Colonic mucosa (tissue), 4 donors: ENCODE results near the gene GLI3. TPM values are rescaled to one million over a fixed set of nuclear protein-coding genes. Genes with fewer than 3 reads are reported as not detected.

Source experiments
- DNase-seq: peaks from one replicate; pipeline ENCODE4 v3.0.0-alpha.2; 2020
- H3K27ac ChIP-seq: fragments of 200-600 bp; one replicate; pipeline ENCODE4 v1.8.0; 2021
- H3K27me3 ChIP-seq: fragments of 200-600 bp; one replicate; pipeline ENCODE4 v1.8.0; 2021
- H3K36me3 ChIP-seq: fragments of 200-600 bp; one replicate; pipeline ENCODE4 v1.8.0; 2021
- H3K4me1 ChIP-seq: fragments of 200-600 bp; one replicate; pipeline ENCODE4 v1.8.0; 2021; ENCODE audit warnings: mild to moderate bottlenecking
- H3K4me3 ChIP-seq: fragments of 200-600 bp; one replicate; pipeline ENCODE4 v1.8.0; 2021
- H3K9ac ChIP-seq, 2 donors: one replicate each; pipeline ENCODE4 v1.7.0; 2013; ENCODE audit warnings: control low read depth in 2 of 2, low read depth in 2 of 2, low read length in 2 of 2
- H3K9me3 ChIP-seq: fragments of 200-600 bp; one replicate; pipeline ENCODE4 v1.8.0; 2021
- intact Hi-C: fragments of 100-400 bp; cut with DNase I; formaldehyde crosslinking; loops from one replicate; pipeline ENCODE4 v1.14.1; 2022
- total RNA-seq, 2 donors: library from RNA; stranded (reverse); fragmentation: NEBNext Ultra II Directional in 1 of 2; extraction: Animal tissue kit (Norgen Biotek cat#: 25700) in 1 of 2; gene quantifications; one replicate each; pipeline ENCODE4 v1.2.1, GENCODE V29; 2021
- TF ChIP-seq, protein P1 (sequence below): fragments of 200-600 bp; IDR thresholded peaks from one replicate; pipeline ENCODE4 v1.8.0; 2022; ENCODE audit warnings: antibody characterized with exemption, mild to moderate bottlenecking
- donor health status: healthy.
- donor health status: DM: no; HTN: no; CAD: no.
- donor health status: DM: no; HTN: no; CAD: no.

The GLI3 gene
- total RNA-seq, 2 donors from 2014 or later, result 1.8 to 8.0 TPM

DNA sequence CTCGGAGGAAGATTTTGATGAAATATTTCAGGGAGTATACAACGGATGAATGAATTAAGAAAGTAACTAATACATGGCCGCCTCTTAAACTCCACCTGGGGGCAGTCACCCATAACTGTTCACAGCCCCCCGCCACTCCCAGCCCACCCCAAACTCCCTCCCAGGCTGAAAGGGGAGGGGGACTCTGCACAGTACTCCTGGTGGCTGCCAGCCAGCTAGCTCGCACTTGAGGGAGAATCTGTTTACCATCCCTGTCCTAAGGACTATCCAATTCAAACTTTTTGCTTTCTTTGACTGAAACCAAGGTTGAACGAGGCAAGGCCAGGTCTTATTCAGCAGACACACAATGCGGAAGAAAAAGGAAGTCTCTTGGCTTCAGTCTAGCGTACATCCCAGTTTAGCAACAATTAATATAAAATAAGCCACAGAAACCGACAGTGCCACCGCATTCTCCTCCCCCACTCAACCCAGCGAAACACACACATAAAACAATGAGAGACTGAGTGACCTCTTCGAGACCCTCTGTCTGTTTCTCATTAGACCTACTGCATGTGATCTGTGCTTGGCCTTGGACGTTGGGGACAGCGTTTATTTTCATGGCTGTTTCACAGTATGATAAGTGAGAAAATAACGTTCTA is 219.5 kb downstream of the GLI3 start:
- TF ChIP-seq, protein P1, sequence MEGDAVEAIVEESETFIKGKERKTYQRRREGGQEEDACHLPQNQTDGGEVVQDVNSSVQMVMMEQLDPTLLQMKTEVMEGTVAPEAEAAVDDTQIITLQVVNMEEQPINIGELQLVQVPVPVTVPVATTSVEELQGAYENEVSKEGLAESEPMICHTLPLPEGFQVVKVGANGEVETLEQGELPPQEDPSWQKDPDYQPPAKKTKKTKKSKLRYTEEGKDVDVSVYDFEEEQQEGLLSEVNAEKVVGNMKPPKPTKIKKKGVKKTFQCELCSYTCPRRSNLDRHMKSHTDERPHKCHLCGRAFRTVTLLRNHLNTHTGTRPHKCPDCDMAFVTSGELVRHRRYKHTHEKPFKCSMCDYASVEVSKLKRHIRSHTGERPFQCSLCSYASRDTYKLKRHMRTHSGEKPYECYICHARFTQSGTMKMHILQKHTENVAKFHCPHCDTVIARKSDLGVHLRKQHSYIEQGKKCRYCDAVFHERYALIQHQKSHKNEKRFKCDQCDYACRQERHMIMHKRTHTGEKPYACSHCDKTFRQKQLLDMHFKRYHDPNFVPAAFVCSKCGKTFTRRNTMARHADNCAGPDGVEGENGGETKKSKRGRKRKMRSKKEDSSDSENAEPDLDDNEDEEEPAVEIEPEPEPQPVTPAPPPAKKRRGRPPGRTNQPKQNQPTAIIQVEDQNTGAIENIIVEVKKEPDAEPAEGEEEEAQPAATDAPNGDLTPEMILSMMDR, result no peak
- H3K4me1 ChIP-seq, result no peaks in the 10 kb centered on the region
- no peak overlapping the region for H3K27ac ChIP-seq
- intact Hi-C loops, result no loop called here
- no peaks in the 10 kb centered on the region for H3K27me3 ChIP-seq
- no peaks in the 10 kb centered on the region for H3K36me3 ChIP-seq
- H3K9ac ChIP-seq, result no peak overlapping the region
- H3K9me3 ChIP-seq, result no peaks in the 10 kb centered on the region
- no peak for DNase-seq
- no peak overlapping the region for H3K4me3 ChIP-seq

DNA sequence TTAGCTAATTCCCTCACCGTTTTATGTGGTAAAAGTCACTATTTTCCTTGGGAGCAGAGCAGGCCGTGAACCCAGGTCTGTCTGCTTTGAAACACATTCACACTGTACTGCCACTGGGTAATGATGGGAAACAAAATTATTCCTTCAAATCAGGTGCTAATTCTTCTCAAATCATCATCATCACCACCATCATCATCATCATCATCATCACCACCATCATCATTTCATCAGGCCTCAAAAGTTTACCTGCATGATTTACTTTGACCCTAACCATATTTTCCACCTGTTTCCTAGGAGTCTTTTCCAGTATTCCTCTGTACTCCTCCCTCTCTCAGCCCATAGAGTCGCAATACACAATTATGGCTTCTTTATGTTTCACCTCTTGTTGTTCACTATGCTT is 220.5 kb downstream of the GLI3 start:
- Histone ChIP-seq H3K4me3 (no peak overlapping the region), H3K9me3 (no peaks in the 10 kb centered on the region), H3K27me3 (no peaks in the 10 kb centered on the region), H3K9ac (no peak overlapping the region), H3K4me1 (no peaks in the 10 kb centered on the region), H3K27ac (no peak overlapping the region), H3K36me3 (no peaks in the 10 kb centered on the region)
- intact Hi-C loops, result no loop called here
- DNase-seq, result no peak
- TF ChIP-seq, protein P1, result no peak

DNA sequence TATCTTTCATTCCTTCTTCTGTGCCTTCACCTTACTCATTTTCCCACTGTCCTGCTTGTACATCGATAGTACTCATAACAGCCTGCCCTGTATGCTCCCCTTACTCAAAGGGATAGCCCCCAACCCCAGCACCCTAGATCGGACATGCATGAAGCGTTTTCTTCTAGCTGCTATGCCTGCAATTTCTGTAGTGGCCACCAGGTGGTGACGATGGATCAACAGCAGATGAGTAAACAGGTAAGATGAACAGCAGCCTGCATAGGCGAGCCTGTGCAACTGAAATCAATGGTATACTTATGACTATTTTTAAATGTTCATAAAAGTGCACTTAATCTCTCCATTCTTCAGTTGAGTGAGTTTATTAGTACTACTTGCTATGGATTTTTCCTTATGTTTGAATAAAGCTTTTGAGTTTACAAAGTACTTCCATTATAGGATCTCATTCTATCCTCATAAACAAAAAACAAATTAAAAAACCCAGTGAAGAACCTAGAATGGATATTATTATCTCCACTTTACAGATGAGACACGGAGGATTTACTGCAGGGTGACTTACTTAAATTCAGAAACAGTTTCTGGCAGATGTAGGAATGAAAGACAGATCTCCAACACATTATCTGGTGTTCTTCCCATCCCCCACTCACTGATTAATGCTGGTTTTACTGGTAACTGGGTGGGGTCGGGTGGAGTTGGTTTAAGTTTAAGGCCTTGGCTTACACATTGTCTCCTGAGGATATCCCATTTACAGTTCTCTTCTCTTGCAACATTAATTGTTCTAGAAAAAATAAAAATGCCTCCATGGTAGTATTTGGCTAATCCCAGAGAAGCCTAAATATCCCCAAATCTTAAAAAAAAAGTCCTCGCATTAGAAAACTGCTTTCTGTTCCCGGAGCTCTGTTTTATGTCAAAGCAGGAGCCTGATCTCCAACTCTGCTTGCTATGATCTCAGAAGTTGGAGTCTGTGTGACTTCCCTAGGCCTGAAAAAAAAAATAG is 222.1 kb downstream of the GLI3 start:
- intact Hi-C loops, result no loop called here

DNA sequence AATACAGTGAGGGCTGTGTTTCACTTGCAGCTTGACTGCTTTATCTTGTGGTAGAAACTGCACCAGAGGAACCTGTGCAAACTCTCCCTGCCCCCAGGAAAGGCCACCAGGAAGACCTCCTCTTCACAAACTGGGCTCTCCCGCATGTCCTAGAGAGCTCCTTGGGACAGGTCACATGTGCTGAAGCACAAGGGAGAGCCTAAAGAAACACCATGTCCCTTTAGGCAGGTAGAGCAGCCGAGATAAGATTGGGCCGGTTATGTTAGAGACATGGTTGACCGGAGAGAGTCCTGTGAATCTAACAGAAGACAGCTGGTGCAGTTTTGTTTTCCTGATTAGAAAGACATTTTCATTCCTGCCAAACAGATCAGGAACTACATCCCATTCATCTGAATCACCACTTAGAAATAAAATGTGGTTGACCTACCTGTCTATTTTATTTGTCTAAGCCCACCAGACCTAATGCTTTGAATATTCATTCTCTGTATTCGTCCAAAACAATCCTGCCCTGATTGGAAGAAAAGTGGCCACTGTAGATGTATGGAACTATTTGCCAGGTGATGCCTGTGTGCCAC is 224.1 kb downstream of the GLI3 start:
- intact Hi-C loops, result no loop called here
- Histone ChIP-seq H3K4me1 (no peaks in the 10 kb centered on the region), H3K4me3 (no peak overlapping the region), H3K27me3 (no peaks in the 10 kb centered on the region), H3K9me3 (no peaks in the 10 kb centered on the region), H3K36me3 (no peaks in the 10 kb centered on the region), H3K9ac (no peak overlapping the region), H3K27ac (no peak overlapping the region)
- TF ChIP-seq, protein P1, result no peak
- no peak for DNase-seq

More for the DNA sequence above, 222.1 kb downstream of the GLI3 start:
- no peaks in the 10 kb centered on the region for H3K27me3 ChIP-seq
- no peaks in the 10 kb centered on the region for H3K36me3 ChIP-seq
- H3K4me1 ChIP-seq, result no peaks in the 10 kb centered on the region
- no peak overlapping the region for H3K27ac ChIP-seq
- no peak overlapping the region for H3K4me3 ChIP-seq
- H3K9ac ChIP-seq, result no peak overlapping the region
- H3K9me3 ChIP-seq, result no peaks in the 10 kb centered on the region
- TF ChIP-seq, protein P1, result peak; percentile 71
- peak; percentile 70 for DNase-seq

DNA sequence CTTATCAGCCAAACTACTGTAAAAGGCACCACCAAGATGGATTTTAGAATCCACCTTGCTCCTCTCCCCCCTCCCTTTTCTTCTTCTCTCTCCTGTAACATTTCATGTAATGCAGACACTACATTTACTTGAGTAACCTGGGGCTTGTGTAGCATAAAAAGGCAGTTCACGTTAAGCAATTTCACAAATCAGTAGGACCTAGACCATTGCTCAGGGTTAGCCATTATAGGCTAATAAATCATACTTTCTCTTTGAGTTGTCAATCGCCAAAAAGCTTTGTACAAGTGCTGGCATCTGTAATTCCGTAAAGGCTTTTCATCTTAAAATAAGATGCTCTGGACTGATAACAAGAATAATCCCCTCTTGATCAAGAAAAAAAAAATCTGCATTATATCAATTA is 224.7 kb downstream of the GLI3 start:
- Histone ChIP-seq H3K9me3 (no peaks in the 10 kb centered on the region), H3K36me3 (no peaks in the 10 kb centered on the region), H3K4me3 (no peak overlapping the region), H3K9ac (no peak overlapping the region), H3K4me1 (no peaks in the 10 kb centered on the region), H3K27ac (no peak overlapping the region), H3K27me3 (no peaks in the 10 kb centered on the region)
- DNase-seq, result no peak
- intact Hi-C loops, result no loop called here
- TF ChIP-seq, protein P1, result no peak
